HUES48 (cell line): ENCODE results near the gene HAVCR1.

Experiments used
- H3K27ac ChIP-seq: one replicate; pipeline ENCODE4 v1.7.0; 2013; ENCODE audit warnings: low read depth, low read length, inconsistent platforms
- H3K27me3 ChIP-seq: 2 replicates; pipeline ENCODE4 v1.6.1; 2013; ENCODE audit warnings: mild to moderate bottlenecking, low read length; ENCODE audit not compliant: control insufficient read depth, insufficient read depth
- H3K36me3 ChIP-seq: 2 replicates; pipeline ENCODE4 v1.6.1; 2013; ENCODE audit warnings: low read length; ENCODE audit not compliant: control insufficient read depth, insufficient read depth
- H3K4me1 ChIP-seq: 2 replicates; pipeline ENCODE4 v1.6.1; 2013; ENCODE audit warnings: mild to moderate bottlenecking, low read length; ENCODE audit not compliant: control insufficient read depth, insufficient read depth
- H3K4me3 ChIP-seq: 2 replicates; pipeline ENCODE4 v1.5.1; 2013; ENCODE audit warnings: mild to moderate bottlenecking, low read depth, low read length
- H3K9ac ChIP-seq: 2 replicates; pipeline ENCODE4 v1.6.1; 2013; ENCODE audit warnings: mild to moderate bottlenecking, low read depth, low read length, moderate library complexity
- H3K9me3 ChIP-seq: 2 replicates; pipeline ENCODE4 v1.6.1; 2013; ENCODE audit warnings: low read length; ENCODE audit not compliant: control insufficient read depth, insufficient read depth

Gene HAVCR1

GRCh38 chr5:157059093-157059539 lies at the start of gene HAVCR1:
Gene HAVCR1 (minus strand): TSS chr5:157059116. CDS start chr5:157057943, 1,173 bp downstream.
- Histone ChIP-seq H3K27me3 (no peaks in the 10 kb centered on the region), H3K36me3 (no peaks in the 10 kb centered on the region), H3K9me3 (no peaks in the 10 kb centered on the region), H3K27ac (peak within 1 kb of the TSS; percentile 2), H3K4me1 (no peaks in the 10 kb centered on the region), H3K4me3 (no peak within 1 kb of the TSS), H3K9ac (no peak within 1 kb of the TSS)

GRCh38 chr5:157107508-157107907 lies 48.6 kb upstream of the HAVCR1 start:
- H3K36me3 ChIP-seq = no peaks in the 10 kb centered on the region
- no peaks in the 10 kb centered on the region for H3K27me3 ChIP-seq
- H3K9me3 ChIP-seq = no peaks in the 10 kb centered on the region
- no peak overlapping the region for H3K9ac ChIP-seq
- H3K27ac ChIP-seq = no peak overlapping the region
- no peaks in the 10 kb centered on the region for H3K4me1 ChIP-seq
- H3K4me3 ChIP-seq = no peak overlapping the region

- no peak overlapping the region for H3K4me3 ChIP-seq
Measured at GRCh38 chr5:157106630-157107461, 47.9 kb upstream of the HAVCR1 start.

GRCh38 chr5:157100140-157100679 lies 41.3 kb upstream of the HAVCR1 start:
- Histone ChIP-seq H3K4me3 (no peak overlapping the region), H3K27ac (no peak overlapping the region), H3K36me3 (no peaks in the 10 kb centered on the region), H3K9ac (no peak overlapping the region), H3K27me3 (no peaks in the 10 kb centered on the region), H3K9me3 (no peaks in the 10 kb centered on the region), H3K4me1 (no peaks in the 10 kb centered on the region)

More at GRCh38 chr5:157106630-157107461, 47.9 kb upstream of the HAVCR1 start:
- Histone ChIP-seq H3K27ac (no peak overlapping the region), H3K9me3 (no peaks in the 10 kb centered on the region), H3K9ac (no peak overlapping the region), H3K4me1 (no peaks in the 10 kb centered on the region), H3K27me3 (no peaks in the 10 kb centered on the region), H3K36me3 (no peaks in the 10 kb centered on the region)

GRCh38 chr5:157088342-157088990 lies 29.6 kb upstream of the HAVCR1 start:
- no peaks in the 10 kb centered on the region for H3K36me3 ChIP-seq
- no peak overlapping the region for H3K4me3 ChIP-seq
- no peaks in the 10 kb centered on the region for H3K4me1 ChIP-seq
- no peaks in the 10 kb centered on the region for H3K9me3 ChIP-seq
- no peaks in the 10 kb centered on the region for H3K27me3 ChIP-seq
- no peak overlapping the region for H3K9ac ChIP-seq
- no peak overlapping the region for H3K27ac ChIP-seq

DNA sequence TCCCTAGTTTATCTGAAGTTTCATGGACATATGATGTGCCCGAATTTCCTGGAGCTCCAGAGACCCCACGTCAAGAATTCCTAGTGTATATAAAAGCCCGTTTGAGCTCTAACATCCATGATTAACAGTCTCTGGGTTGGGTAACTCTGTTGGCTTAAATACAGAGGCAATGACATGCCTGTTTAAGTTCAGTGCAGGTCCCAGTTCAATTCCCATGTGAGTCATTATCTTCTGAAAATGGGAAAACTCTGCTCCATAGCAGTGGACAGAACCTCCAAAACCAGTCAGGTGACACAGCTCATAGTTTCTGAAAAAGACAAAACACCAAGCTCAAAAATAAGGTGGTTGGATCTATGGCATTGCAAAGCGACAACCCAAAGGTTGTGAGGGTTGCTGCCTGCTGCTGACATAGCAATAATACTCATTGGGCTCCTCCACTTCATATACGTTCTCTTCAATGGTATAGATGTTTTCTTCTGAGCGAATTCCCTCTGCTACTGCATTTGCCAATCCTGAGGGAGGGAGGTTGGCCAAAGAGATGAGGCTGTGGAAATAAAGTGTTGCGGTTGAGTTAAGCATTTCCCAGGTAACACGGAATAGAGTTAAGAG lies 27.9 kb upstream of the HAVCR1 start:
- Histone ChIP-seq H3K27me3 (no peaks in the 10 kb centered on the region), H3K36me3 (no peaks in the 10 kb centered on the region), H3K4me1 (no peaks in the 10 kb centered on the region), H3K27ac (no peak overlapping the region), H3K4me3 (no peak overlapping the region), H3K9ac (no peak overlapping the region), H3K9me3 (no peaks in the 10 kb centered on the region)

DNA sequence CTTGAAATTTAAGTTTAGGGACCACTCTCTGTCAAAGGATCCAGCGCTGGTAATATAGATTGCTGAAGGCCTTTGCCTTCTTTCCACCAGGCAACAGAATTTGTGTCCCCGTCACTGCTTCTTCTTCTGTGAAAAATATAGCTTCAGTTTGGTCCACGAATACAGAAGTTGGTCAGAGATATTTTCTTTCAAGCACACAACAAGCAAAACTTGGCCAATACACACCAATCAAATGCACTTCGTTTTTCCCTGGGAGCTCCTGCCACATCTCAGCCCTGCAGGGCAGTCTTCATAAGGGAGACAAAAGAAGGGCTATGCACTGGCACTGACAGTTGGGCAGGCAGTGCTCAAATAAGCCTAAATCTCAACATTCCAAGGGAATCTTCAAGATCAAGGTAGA lies 27.0 kb upstream of the HAVCR1 start:
- no peak overlapping the region for H3K4me3 ChIP-seq
- H3K4me1 ChIP-seq = no peaks in the 10 kb centered on the region
- no peak overlapping the region for H3K27ac ChIP-seq
- H3K9me3 ChIP-seq = no peaks in the 10 kb centered on the region
- no peaks in the 10 kb centered on the region for H3K27me3 ChIP-seq
- H3K9ac ChIP-seq = no peak overlapping the region
- H3K36me3 ChIP-seq = no peaks in the 10 kb centered on the region

DNA sequence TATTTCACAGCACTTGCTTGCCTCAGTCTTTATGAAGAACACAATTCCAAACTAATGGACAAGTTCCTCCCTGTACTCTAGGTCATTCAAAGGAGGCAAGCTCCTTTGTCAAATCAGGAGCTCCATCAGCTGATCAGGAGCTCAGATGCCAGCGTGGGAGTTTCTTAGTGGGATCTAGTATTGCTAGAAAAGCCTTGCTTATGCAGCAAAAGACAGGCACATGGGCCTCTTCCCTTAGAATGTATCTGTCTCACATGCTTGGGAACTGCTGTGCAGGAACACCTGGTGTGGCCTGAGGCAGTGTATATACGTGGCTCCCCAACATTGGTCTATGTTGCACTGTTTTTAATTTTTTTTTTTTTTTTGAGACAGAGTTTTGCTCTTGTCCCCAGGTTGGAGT lies 21.4 kb upstream of the HAVCR1 start:
- Histone ChIP-seq H3K4me3 (no peak overlapping the region), H3K9me3 (no peaks in the 10 kb centered on the region), H3K27me3 (no peaks in the 10 kb centered on the region), H3K27ac (no peak overlapping the region), H3K36me3 (no peaks in the 10 kb centered on the region), H3K9ac (no peak overlapping the region), H3K4me1 (no peaks in the 10 kb centered on the region)

DNA sequence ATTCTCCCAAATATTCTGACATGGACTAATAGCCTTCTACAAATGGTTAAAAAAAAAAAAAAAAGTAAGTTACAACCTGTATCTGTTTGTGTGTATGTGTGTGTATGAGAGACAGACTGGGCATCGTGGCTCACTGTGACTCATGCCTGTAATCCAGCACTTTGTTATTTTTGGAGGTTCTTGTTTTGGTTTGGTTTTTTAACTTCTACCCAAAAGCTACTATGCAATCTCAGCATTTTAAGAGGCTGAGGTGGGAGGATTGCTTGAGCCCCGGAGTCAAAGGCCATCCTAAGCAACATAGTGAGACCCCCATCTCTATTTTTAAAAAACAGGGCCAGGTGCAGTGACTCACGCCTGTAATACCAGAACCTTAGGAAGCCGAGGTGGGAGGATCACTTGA lies 17.6 kb upstream of the HAVCR1 start:
- Histone ChIP-seq H3K27me3 (no peaks in the 10 kb centered on the region), H3K4me1 (no peaks in the 10 kb centered on the region), H3K36me3 (no peaks in the 10 kb centered on the region), H3K4me3 (no peak overlapping the region), H3K27ac (no peak overlapping the region), H3K9ac (no peak overlapping the region), H3K9me3 (no peaks in the 10 kb centered on the region)

- Histone ChIP-seq H3K27me3 (no peaks in the 10 kb centered on the region), H3K9me3 (no peaks in the 10 kb centered on the region), H3K27ac (no peak overlapping the region), H3K36me3 (no peaks in the 10 kb centered on the region), H3K4me3 (no peak overlapping the region), H3K4me1 (no peaks in the 10 kb centered on the region), H3K9ac (no peak overlapping the region)
Measured at GRCh38 chr5:157072508-157072907, 13.6 kb upstream of the HAVCR1 start.

GRCh38 chr5:157069949-157070348 lies 11.0 kb upstream of the HAVCR1 start:
- no peaks in the 10 kb centered on the region for H3K4me1 ChIP-seq
- H3K4me3 ChIP-seq = no peak overlapping the region
- H3K36me3 ChIP-seq = no peaks in the 10 kb centered on the region
- no peaks in the 10 kb centered on the region for H3K9me3 ChIP-seq
- no peak overlapping the region for H3K9ac ChIP-seq
- H3K27me3 ChIP-seq = no peaks in the 10 kb centered on the region
- H3K27ac ChIP-seq = no peak overlapping the region
